RWPE1 (cell line): Measurements from ENCODE around the gene STARD8.

Experiments used
- CTCF ChIA-PET: fragments of 350-600 bp; sonication (Branson Sonifier 250); formaldehyde crosslinking; extraction: SDS; loops from one replicate; lab custom pipeline; 2021; lab: Yijun Ruan, JAX
- POLR2A ChIA-PET: fragments of 400-600 bp; formaldehyde crosslinking; extraction: SDS; loops from one replicate; lab custom pipeline; 2020; ENCODE audit warnings: antibody characterized with exemption; ENCODE audit not compliant: low non-redundant PET; lab: Yijun Ruan, JAX
- DNase-seq: peaks from one replicate; pipeline ENCODE4 v3.0.0; 2012; ENCODE audit warnings: low spot score
- H3K27ac ChIP-seq: fragments of 450-650 bp; 2 replicates; pipeline ENCODE4 v1.5.1; 2017
- CTCF ChIP-seq: fragments of 450-650 bp; conservative IDR thresholded peaks from 2 replicates; pipeline ENCODE4 v1.5.1; 2017; ENCODE audit warnings: low read depth, mild to moderate bottlenecking

The STARD8 gene

DNA sequence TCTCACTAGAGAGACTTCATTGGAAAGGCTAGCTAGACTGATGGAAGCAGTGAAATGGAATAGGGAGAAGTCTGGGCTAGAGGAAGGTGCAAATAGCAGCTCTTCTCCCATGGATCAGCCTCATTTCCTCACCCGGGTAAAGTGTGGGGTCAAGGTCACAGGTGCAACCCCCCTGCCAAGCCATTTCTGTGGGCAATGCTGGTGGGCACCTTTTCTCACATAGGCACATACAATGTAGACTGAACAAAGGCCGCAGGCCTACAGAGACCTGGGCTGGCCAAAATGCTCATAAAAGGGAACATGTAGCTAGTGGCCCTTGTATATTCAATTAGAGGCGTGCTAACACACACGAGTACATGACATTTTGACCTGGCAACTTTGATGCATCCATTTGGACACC, 109.9 kb downstream of the STARD8 start:
- no peak for TF ChIP-seq CTCF
- POLR2A ChIA-PET, result no interaction called here
- DNase-seq, result no peak
- H3K27ac ChIP-seq, result no peak overlapping the region
- CTCF ChIA-PET, result no interaction called here

DNA sequence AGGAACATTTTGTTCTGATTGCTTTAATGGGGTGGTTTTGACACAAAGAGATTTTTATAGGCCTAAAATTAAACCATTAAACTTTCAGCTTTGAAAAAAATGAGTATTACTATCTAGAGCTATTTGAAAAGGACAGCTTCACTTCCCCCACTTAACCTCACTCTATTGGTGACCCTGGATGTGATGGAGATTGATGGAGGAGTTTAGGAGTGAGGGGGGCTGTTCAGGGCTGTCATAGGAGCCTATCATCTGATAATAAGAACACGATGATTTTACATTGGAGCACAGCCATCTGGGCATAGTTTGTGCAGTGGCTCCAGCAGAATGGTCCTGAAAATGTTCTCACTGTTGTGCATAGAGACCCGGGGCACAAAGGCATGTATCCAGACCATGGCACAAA, 110.3 kb downstream of the STARD8 start:
- POLR2A ChIA-PET, result no interaction called here

GRCh38 chrX:68758671-68759070, 111.2 kb downstream of the STARD8 start:
- ChIA-PET CTCF (no interaction called here), POLR2A (no interaction called here)
- TF ChIP-seq CTCF, result no peak
- no peak overlapping the region for H3K27ac ChIP-seq
- no peak for DNase-seq

More for the DNA sequence above, 110.3 kb downstream of the STARD8 start:
- TF ChIP-seq CTCF, result no peak
- CTCF ChIA-PET, result no interaction called here
- no peak for DNase-seq
- no peak overlapping the region for H3K27ac ChIP-seq

DNA sequence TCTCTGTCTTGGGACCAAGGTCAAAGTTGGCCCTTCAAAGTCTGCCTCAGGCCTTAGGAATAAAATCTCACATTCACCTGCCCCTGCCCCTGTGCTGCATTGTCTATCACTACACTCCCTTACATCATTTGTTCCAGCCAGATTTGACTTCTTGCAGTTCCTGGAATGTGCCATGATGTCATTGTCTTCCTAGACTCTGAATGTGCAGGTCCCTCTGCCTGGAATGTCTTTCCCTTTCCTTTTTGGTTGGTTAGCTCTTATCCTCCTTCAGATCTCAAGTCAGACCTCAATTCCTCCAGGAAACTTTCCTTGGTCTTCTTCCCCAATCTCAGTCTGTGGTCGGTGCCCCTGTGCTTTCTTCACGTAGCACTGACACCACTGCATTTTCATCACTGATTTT, 113.6 kb downstream of the STARD8 start:
- no peak for DNase-seq
- POLR2A ChIA-PET, result no interaction called here
- no peak overlapping the region for H3K27ac ChIP-seq
- TF ChIP-seq CTCF, result no peak
- CTCF ChIA-PET, result no interaction called here

DNA sequence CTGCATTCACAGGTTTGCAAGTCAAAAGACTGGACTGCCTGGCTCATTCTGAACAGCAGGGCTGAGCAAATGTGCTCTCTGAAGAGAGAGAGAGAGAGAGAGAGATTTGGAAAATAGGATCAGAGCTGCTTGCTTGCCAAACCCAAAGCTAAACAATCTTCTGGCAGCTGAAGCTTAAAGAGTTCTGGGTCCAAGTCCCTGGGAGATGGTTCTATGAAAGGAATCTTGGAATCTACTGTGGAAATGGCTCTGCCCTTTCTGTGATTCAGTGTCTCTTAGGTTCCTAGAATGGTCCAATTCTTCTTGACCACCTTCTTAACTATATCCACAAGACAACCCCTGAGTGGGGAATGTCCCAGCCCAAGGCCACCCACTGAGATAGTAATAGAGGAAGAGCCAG, 115.3 kb downstream of the STARD8 start:
- H3K27ac ChIP-seq, result no peak overlapping the region
- CTCF ChIA-PET, result no interaction called here
- POLR2A ChIA-PET, result no interaction called here
- no peak for TF ChIP-seq CTCF
- DNase-seq, result no peak

DNA sequence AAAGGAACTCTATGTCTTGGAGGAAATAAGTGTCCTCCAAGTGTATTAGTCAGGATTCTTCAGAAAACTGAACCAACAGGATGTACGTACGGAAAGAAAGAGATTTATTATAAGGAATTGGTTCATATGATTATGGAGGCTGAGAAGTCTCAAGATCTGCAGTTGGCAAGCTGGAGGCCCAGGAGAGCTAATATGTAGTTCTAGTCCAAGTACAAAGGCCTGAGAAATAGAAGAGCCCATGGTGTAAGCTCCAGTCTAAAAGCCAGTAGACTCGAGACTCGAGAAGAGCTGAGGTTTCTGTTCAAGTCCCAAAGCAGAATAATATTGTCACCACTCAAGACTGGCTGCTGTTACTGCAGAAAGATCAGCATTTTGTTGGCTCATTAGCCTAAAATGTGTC, 116.0 kb downstream of the STARD8 start:
- no peak overlapping the region for H3K27ac ChIP-seq
- DNase-seq, result no peak
- ChIA-PET POLR2A (no interaction called here), CTCF (no interaction called here)
- no peak for TF ChIP-seq CTCF
